ENCODE data around the gene APBB2. TPM values are rescaled to one million over a fixed set of nuclear protein-coding genes. Genes with fewer than 3 reads are reported as not detected.

Gene APBB2
- total RNA-seq, 2 donors from 2014 or later = 134 to 137 TPM

DNA sequence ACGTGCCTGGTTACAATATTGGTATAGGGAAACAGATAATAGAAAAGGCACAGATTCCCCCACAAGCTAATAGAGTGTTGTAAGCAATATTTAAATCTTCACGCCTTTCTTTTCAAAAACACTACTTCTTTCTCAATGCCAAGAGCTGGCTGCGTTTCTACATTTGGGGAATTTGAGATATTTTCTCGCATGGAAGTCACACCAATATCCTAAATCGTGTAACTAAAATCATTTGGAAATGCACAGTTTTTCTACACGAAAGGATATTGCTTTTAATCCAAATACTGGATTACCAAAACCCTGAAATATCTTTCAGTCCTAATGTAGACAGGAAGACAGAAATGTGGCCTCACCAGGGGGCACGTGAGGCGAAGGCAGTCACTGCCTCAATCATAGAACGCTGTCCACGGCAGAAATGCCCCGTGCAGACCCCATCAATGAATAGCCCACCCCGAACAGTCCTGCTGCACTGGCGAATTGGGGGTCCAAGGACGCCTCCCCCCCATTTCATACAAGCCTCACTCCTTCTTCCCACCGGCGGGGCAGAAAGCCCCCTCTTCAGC lies 358.0 kb downstream of the APBB2 start:
- DNase-seq (ENCODE audit: low spot score) = no peak
- Histone ChIP-seq H3K27me3 (replicated peaks; ENCODE audit: insufficient read depth) (no peaks in the 10 kb centered on the region), H3K4me3 (peak overlapping the region; percentile 75), H3K27ac (no peak overlapping the region), H3K36me3 (no peaks in the 10 kb centered on the region), H3K4me1 (ENCODE audit: control insufficient read depth in 1 of 2, low read depth in 2 of 2) (peaks cover 0 to 21% of the 10 kb centered on the region in 2 donors), H3K9me3 (no peaks in the 10 kb centered on the region)
- TF ChIP-seq, protein P1, sequence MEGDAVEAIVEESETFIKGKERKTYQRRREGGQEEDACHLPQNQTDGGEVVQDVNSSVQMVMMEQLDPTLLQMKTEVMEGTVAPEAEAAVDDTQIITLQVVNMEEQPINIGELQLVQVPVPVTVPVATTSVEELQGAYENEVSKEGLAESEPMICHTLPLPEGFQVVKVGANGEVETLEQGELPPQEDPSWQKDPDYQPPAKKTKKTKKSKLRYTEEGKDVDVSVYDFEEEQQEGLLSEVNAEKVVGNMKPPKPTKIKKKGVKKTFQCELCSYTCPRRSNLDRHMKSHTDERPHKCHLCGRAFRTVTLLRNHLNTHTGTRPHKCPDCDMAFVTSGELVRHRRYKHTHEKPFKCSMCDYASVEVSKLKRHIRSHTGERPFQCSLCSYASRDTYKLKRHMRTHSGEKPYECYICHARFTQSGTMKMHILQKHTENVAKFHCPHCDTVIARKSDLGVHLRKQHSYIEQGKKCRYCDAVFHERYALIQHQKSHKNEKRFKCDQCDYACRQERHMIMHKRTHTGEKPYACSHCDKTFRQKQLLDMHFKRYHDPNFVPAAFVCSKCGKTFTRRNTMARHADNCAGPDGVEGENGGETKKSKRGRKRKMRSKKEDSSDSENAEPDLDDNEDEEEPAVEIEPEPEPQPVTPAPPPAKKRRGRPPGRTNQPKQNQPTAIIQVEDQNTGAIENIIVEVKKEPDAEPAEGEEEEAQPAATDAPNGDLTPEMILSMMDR (IDR thresholded peaks at IDR 0.05) = no peak
- no peak for ATAC-seq (ENCODE audit: insufficient number of reproducible peaks, low FRiP score, low read depth)

DNA sequence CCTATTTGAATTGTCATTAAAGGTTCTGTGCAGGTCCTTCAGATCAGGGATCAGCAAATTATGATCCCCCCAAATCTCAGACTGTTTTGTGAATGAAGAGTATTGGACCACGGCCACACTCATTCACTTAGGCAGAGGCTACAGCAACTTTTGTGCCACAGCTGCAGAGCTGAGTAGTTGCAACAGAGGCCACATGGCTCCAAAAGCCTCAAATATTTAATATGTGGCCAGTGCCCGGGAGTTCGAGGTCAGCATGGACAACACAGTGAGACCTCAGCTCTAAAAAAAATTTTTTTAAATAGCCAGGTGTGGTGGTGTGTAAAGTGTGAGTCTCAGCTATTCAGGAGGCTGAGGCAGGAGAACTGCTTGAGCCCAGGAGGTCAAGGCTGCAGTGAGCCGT lies 363.8 kb downstream of the APBB2 start:
- ATAC-seq (ENCODE audit: insufficient number of reproducible peaks, low FRiP score, low read depth) (no peak), DNase-seq (ENCODE audit: low spot score) (no peak)
- TF ChIP-seq, protein P1 (IDR thresholded peaks at IDR 0.05) = no peak
- H3K4me3 ChIP-seq = no peak overlapping the region
- peaks cover 0 to 9% of the 10 kb centered on the region in 2 donors for H3K4me1 ChIP-seq (ENCODE audit: control insufficient read depth in 1 of 2, low read depth in 2 of 2)
- H3K27ac ChIP-seq = no peak overlapping the region
- no peaks in the 10 kb centered on the region for H3K9me3 ChIP-seq
- H3K36me3 ChIP-seq = no peaks in the 10 kb centered on the region
- H3K27me3 ChIP-seq (replicated peaks; ENCODE audit: insufficient read depth) = no peaks in the 10 kb centered on the region

DNA sequence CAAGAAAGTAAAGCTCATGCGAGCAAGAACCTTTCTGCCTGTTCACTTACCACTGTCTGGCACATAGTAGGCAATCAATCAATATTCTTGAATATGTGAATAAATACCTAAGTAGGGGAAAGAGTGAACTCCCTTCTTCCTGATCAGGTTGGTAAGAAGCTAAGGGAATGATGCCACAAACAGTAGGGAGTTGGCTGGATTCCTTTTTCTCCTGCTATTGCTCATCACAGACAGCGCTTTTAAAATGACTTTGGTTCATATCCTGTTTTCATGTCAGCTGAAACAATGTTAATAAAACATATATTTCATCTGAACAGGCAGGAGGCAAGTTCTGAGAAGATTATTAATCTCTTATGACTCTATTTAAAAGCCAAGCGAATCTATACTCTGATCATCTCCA lies 365.4 kb downstream of the APBB2 start:
- Histone ChIP-seq H3K36me3 (no peaks in the 10 kb centered on the region), H3K4me1 (ENCODE audit: control insufficient read depth in 1 of 2, low read depth in 2 of 2) (peaks cover 0 to 24% of the 10 kb centered on the region in 2 donors), H3K27ac (no peak overlapping the region), H3K27me3 (replicated peaks; ENCODE audit: insufficient read depth) (no peaks in the 10 kb centered on the region), H3K4me3 (no peak overlapping the region), H3K9me3 (no peaks in the 10 kb centered on the region)
- DNase-seq (ENCODE audit: low spot score) = no peak
- no peak for ATAC-seq (ENCODE audit: insufficient number of reproducible peaks, low FRiP score, low read depth)
- TF ChIP-seq, protein P1 (IDR thresholded peaks at IDR 0.05) = no peak

DNA sequence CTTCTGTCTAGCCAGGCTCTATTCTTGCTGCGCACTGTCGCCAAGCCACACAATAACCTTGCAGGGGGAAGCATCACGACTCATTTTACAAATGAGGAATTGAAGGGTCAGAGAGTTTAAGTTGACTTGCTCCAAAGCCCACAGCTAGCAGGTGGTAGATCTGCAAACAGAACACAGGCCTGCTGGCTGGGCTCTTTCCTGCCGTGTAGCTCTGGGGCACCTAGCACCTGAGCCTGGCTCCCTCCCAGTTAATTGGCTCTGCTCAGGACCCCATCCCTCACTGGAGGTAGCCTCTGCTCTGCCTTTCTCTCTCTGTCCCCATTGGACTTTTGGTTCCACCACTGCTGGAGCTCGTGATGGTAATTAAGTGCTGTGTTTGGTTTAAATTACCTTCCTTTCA lies 366.1 kb downstream of the APBB2 start:
- DNase-seq (ENCODE audit: low spot score) (no peak), ATAC-seq (ENCODE audit: insufficient number of reproducible peaks, low FRiP score, low read depth) (no peak)
- H3K27me3 ChIP-seq (replicated peaks; ENCODE audit: insufficient read depth) = no peaks in the 10 kb centered on the region
- H3K27ac ChIP-seq = no peak overlapping the region
- no peaks in the 10 kb centered on the region for H3K9me3 ChIP-seq
- H3K4me1 ChIP-seq (ENCODE audit: control insufficient read depth in 1 of 2, low read depth in 2 of 2) = peaks cover 0 to 29% of the 10 kb centered on the region in 2 donors
- H3K4me3 ChIP-seq = no peak overlapping the region
- TF ChIP-seq, protein P1 (IDR thresholded peaks at IDR 0.05) = no peak
- H3K36me3 ChIP-seq = no peaks in the 10 kb centered on the region

DNA sequence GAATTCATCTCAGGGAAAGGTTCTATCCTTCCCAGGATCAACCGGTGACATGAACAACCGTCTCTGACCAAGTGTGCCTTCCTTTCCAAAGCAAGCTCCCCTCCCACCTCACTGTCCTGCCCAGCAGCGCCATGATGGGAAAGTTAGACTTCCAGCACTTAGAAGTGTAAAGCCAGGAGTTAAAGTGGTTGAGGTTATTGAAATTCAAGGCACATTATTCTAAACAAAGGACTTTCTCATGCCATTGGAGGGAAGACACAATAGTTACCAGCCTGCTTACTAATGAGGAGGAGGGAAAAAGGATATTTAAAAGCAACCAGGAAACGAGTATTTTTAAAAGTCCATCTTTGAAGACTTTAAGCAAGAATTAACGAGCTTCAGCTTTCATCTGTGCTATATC lies 367.8 kb downstream of the APBB2 start:
- no peaks in the 10 kb centered on the region for H3K27me3 ChIP-seq (replicated peaks; ENCODE audit: insufficient read depth)
- no peak overlapping the region for H3K4me3 ChIP-seq
- no peaks in the 10 kb centered on the region for H3K36me3 ChIP-seq
- DNase-seq (ENCODE audit: low spot score) = no peak
- peak overlapping the region in 1 of 2 donors; percentile 38 for H3K27ac ChIP-seq
- ATAC-seq (ENCODE audit: insufficient number of reproducible peaks, low FRiP score, low read depth) = no peak
- H3K9me3 ChIP-seq = no peaks in the 10 kb centered on the region
- H3K4me1 ChIP-seq (ENCODE audit: control insufficient read depth in 1 of 2, low read depth in 2 of 2) = peaks cover 0 to 29% of the 10 kb centered on the region in 2 donors
- TF ChIP-seq, protein P1 (IDR thresholded peaks at IDR 0.05) = no peak
